SIG-M5 treated with dmso at 0.1 percent for 504 hours (cell line): Measurements from ENCODE around the gene RILPL1.
"Not testable (repeated sequence)": the region's sequence is repeated elsewhere in the genome, so short reads cannot be mapped to it uniquely, and the experiment has no call there.

Experiments
- DNase-seq: peaks from one replicate; lab custom pipeline; 2025; ENCODE audit not compliant: unreplicated experiment; lab: John Stamatoyannopoulos, UW

RILPL1 gene

GRCh38 chr12:123433615-123434014 lies 99.9 kb downstream of the RILPL1 start:
- DNase-seq, result peak; percentile 34

GRCh38 chr12:123431951-123432817 lies 101.3 kb downstream of the RILPL1 start:
- DNase-seq, result peak; percentile 92

- DNase-seq, result not testable (repeated sequence)
Observed at GRCh38 chr12:123429101-123429500, 104.4 kb downstream of the RILPL1 start.

GRCh38 chr12:123428591-123428990 lies 104.9 kb downstream of the RILPL1 start:
- no peak for DNase-seq

GRCh38 chr12:123427036-123427769 lies 106.3 kb downstream of the RILPL1 start:
- DNase-seq, result no peak

- no peak for DNase-seq
Observed at GRCh38 chr12:123421314-123421713, 112.2 kb downstream of the RILPL1 start.
